Measurements from ENCODE around the gene ADI1.
"Not testable (repeated sequence)": the region's sequence is repeated elsewhere in the genome, so short reads cannot be mapped to it uniquely, and the experiment has no call there.

ADI1 gene

GRCh38 chr2:3518496-3519254, 656 bp downstream of the ADI1 start:
- Histone ChIP-seq H3K4me3 (peak overlapping the region; percentile 95), H3K27ac (peak overlapping the region; percentile 99 to 100)
- DNase-seq (ENCODE audit: low spot score), result peak; percentile 98
- TF ChIP-seq CTCF (IDR thresholded peaks at IDR 0.05), result no peak

GRCh38 chr2:3517948-3518495, 1.3 kb downstream of the ADI1 start:
- DNase-seq (ENCODE audit: low spot score), result no peak
- TF ChIP-seq CTCF (IDR thresholded peaks at IDR 0.05), result no peak
- Histone ChIP-seq H3K27ac (peak overlapping the region; percentile 99 to 100), H3K4me3 (peak overlapping the region; percentile 95)

- TF ChIP-seq CTCF (IDR thresholded peaks at IDR 0.05), result no peak
- no peak overlapping the region for H3K27ac ChIP-seq
Measured at GRCh38 chr2:3516831-3517230, 2.5 kb downstream of the ADI1 start.

GRCh38 chr2:3515438-3515837, 3.9 kb downstream of the ADI1 start:
- H3K27ac ChIP-seq; H3K4me3 ChIP-seq; DNase-seq (ENCODE audit: low spot score): not testable (repeated sequence)

More at GRCh38 chr2:3516831-3517230, 2.5 kb downstream of the ADI1 start:
- peak; percentile 36 for DNase-seq (ENCODE audit: low spot score)
- H3K4me3 ChIP-seq, result no peak overlapping the region

- TF ChIP-seq CTCF (IDR thresholded peaks at IDR 0.05), result no peak
- Histone ChIP-seq H3K4me3 (no peak overlapping the region), H3K27ac (no peak overlapping the region)
- peak; percentile 8 for DNase-seq (ENCODE audit: low spot score)
Measured at GRCh38 chr2:3513026-3513810, 6.1 kb downstream of the ADI1 start.

- H3K4me3 ChIP-seq, result no peak overlapping the region
- H3K27ac ChIP-seq, result no peak overlapping the region
- DNase-seq (ENCODE audit: low spot score), result peak; percentile 14
- TF ChIP-seq CTCF (IDR thresholded peaks at IDR 0.05), result no peak
Measured at GRCh38 chr2:3512086-3512485, 7.2 kb downstream of the ADI1 start.

GRCh38 chr2:3505771-3506170, 13.6 kb downstream of the ADI1 start:
- no peak overlapping the region for H3K4me3 ChIP-seq
- DNase-seq (ENCODE audit: low spot score), result peak; percentile 16
- H3K27ac ChIP-seq, result no peak overlapping the region
- no peak for TF ChIP-seq CTCF (IDR thresholded peaks at IDR 0.05)

Measured in coronary artery (tissue), 2 donors.